ENCODE measurements around the gene TIMP3.

DNA sequence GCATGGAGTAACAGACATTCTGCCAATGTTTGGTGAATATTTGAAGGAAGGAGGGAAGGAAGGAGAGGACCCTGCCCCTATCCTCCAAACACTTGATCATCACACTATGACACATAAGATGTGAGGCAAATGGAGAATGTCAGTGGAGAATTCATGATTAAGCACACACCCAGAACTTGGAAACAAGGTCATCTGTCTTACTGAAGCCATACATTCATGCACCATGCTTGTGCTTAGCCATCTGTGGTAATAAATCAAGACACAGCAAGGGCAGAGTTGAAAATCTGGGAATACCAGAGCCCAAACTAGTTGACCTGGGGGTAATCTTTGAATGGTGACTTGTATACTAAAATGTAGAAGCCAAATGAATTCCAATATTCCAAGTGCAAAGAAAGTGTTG, 7.9 kb upstream of the TIMP3 start:
- no peak for TF ChIP-seq GATA2 (CRISPR knock-in tag; IDR thresholded peaks at IDR 0.05)
- TF ChIP-seq, protein P1, sequence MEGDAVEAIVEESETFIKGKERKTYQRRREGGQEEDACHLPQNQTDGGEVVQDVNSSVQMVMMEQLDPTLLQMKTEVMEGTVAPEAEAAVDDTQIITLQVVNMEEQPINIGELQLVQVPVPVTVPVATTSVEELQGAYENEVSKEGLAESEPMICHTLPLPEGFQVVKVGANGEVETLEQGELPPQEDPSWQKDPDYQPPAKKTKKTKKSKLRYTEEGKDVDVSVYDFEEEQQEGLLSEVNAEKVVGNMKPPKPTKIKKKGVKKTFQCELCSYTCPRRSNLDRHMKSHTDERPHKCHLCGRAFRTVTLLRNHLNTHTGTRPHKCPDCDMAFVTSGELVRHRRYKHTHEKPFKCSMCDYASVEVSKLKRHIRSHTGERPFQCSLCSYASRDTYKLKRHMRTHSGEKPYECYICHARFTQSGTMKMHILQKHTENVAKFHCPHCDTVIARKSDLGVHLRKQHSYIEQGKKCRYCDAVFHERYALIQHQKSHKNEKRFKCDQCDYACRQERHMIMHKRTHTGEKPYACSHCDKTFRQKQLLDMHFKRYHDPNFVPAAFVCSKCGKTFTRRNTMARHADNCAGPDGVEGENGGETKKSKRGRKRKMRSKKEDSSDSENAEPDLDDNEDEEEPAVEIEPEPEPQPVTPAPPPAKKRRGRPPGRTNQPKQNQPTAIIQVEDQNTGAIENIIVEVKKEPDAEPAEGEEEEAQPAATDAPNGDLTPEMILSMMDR (IDR thresholded peaks at IDR 0.05) = no peak
- TF ChIP-seq FOXM1 (IDR thresholded peaks at IDR 0.05; ENCODE audit: low read depth) = no peak
- TF ChIP-seq POLR2AphosphoS5 (IDR thresholded peaks at IDR 0.05; ENCODE audit: low read depth, low read length) = no peak
- TF ChIP-seq, protein P2, sequence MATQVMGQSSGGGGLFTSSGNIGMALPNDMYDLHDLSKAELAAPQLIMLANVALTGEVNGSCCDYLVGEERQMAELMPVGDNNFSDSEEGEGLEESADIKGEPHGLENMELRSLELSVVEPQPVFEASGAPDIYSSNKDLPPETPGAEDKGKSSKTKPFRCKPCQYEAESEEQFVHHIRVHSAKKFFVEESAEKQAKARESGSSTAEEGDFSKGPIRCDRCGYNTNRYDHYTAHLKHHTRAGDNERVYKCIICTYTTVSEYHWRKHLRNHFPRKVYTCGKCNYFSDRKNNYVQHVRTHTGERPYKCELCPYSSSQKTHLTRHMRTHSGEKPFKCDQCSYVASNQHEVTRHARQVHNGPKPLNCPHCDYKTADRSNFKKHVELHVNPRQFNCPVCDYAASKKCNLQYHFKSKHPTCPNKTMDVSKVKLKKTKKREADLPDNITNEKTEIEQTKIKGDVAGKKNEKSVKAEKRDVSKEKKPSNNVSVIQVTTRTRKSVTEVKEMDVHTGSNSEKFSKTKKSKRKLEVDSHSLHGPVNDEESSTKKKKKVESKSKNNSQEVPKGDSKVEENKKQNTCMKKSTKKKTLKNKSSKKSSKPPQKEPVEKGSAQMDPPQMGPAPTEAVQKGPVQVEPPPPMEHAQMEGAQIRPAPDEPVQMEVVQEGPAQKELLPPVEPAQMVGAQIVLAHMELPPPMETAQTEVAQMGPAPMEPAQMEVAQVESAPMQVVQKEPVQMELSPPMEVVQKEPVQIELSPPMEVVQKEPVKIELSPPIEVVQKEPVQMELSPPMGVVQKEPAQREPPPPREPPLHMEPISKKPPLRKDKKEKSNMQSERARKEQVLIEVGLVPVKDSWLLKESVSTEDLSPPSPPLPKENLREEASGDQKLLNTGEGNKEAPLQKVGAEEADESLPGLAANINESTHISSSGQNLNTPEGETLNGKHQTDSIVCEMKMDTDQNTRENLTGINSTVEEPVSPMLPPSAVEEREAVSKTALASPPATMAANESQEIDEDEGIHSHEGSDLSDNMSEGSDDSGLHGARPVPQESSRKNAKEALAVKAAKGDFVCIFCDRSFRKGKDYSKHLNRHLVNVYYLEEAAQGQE (IDR thresholded peaks at IDR 0.05; ENCODE audit: low read depth, low read length) = no peak
- TF ChIP-seq RAD21 (IDR thresholded peaks at IDR 0.05; ENCODE audit: low read length) = no peak
- no peak for TF ChIP-seq CHD2 (IDR thresholded peaks at IDR 0.05; ENCODE audit: low read length, partially characterized antibody)
- no peak for TF ChIP-seq SMC3 (IDR thresholded peaks at IDR 0.05; ENCODE audit: low read depth, low read length)
- no peak for TF ChIP-seq EP300 (IDR thresholded peaks at IDR 0.05; ENCODE audit: borderline replicate concordance in 1 of 2, low read depth in 1 of 2, low read length in 1 of 2)
- no peak for TF ChIP-seq MXI1 (IDR thresholded peaks at IDR 0.05; ENCODE audit: low read depth, low read length)

Data from SK-N-SH (cell line).